NCI-H69 (cell line): Measurements from ENCODE around the gene WNT5A.

ENCODE experiments used
- DNase-seq: peaks from one replicate; lab custom pipeline; 2025; lab: John Stamatoyannopoulos, UW

The WNT5A gene

GRCh38 chr3:55505776-55506175, 18.7 kb upstream of the WNT5A start:
- DNase-seq, result peak; percentile 35

GRCh38 chr3:55505102-55505501, 18.0 kb upstream of the WNT5A start:
- peak; percentile 45 for DNase-seq

DNA sequence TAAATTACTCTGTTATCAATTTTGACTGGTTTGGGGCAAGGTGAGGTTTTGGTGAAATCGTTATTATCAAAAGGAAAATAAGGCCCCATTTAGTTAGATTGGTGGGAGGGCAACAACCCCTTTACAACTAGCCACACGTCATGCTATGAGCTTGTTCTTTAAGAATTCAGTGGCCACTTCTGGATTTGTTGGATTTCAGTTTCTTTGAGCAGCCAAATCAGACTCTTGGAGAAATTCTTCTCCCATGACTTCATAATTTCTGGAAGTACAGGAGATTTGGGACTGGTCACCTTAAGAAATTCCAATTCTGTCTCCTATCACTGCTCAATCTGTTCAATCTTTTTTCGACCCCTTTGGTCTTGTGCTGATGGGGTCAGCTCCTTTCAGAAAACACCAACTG, 14.8 kb upstream of the WNT5A start:
- DNase-seq, result no peak

GRCh38 chr3:55500555-55501330, 13.6 kb upstream of the WNT5A start:
- DNase-seq, result no peak

DNA sequence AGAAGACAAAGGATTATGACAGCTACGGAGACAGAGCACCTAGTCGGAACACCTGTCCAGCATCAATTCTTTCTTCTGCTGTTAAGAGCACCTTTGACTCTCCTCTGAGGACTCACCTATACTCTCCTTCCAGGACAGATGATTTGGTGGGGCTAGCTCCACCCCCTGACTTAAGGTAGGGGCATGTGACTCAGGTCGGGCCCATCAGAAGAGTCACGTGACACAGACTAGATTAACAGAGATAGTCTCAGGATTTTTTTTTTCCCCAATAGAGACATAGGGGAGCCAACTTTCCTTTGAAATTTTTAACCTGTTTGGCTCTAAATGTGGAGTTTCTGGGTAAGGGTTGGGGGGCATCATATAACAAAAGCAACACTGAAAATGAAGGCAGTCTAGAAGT, 11.4 kb upstream of the WNT5A start:
- no peak for DNase-seq

- no peak for DNase-seq
Observed at GRCh38 chr3:55497250-55497649, 10.1 kb upstream of the WNT5A start.

DNA sequence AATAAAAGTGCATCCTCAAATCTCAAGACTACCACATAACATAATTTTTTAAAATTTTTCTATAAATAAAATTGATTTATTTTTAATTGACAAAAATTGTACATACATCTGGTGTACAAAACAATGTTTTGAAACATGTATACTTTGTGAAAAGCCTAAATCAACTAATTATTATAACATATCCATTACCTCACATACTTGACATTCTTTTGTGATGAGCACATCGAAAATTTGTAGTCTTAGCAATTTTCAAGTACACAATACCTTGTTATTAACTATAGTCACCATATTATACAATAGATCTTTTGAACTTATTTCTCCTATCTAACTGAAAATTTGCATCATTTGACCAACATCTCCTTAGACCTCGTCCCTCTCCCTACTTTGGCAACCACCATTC, 7.9 kb upstream of the WNT5A start:
- no peak for DNase-seq

DNA sequence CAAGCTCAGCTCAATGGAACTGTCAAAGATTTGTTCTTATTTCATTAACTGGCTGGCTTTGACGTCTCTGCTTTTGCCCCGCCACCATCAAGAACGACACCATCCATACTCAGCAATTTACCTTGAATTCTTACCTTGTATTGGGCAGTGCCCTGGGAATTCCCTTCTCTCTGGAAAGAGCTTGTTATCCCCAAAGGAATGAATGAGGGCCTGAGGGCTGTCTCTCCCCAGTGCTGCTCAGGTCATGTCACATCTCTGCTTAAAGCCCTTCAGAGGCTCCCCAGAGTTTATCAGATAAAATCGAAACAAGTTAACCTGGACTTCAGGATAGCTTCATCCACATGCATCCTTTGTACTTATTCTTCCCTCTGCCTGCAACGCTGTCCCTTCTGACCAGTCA, 5.9 kb upstream of the WNT5A start:
- DNase-seq, result no peak

- peak; percentile 29 for DNase-seq
Observed at GRCh38 chr3:55491296-55491816, 4.2 kb upstream of the WNT5A start.

GRCh38 chr3:55490276-55490913, 3.3 kb upstream of the WNT5A start:
- peak; percentile 31 for DNase-seq

- DNase-seq, result peak; percentile 50
Observed at GRCh38 chr3:55489798-55490132, 2.7 kb upstream of the WNT5A start.

GRCh38 chr3:55488398-55489055, 1.4 kb upstream of the WNT5A start:
- peak; percentile 30 for DNase-seq

GRCh38 chr3:55487381-55488241, 505 bp upstream of the WNT5A start:
- peak; percentile 60 for DNase-seq

DNA sequence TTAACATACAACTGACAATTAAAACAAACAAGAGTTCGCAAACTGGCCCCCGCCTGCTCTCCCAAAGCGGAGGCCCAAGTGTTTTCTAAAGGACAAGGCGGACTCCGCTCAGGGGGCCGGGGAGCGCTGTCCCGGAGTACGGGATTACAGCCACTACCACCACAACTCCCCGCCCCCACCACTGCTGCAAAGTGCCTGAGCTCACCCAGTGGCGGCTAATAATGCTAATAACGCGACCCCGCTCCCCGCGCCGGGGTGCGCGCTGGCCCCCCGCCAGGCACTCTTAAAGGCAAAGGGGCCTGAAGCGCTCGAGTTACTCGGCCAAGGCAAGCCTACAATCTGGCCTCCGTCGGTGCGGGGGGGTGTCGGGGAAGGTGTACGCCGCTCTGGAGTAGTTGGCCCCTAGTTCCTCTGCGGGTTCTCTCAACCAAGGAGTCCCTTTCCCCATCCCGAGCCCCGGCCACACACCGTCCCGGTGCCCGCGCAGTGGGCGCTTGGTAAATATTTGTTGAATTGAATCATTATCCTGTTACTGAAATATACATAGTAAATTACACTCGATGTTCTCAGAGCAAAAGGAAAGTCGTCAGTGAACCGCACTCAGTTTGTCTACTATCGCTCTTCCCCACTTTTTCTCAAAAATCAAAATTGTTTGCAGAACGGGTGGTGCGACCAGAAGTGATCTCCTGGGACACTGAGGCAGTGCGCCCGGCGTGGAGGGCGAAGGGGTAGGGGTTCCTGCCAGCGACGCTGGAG, 827 bp downstream of the WNT5A start:
- DNase-seq, result peak; percentile 54

DNA sequence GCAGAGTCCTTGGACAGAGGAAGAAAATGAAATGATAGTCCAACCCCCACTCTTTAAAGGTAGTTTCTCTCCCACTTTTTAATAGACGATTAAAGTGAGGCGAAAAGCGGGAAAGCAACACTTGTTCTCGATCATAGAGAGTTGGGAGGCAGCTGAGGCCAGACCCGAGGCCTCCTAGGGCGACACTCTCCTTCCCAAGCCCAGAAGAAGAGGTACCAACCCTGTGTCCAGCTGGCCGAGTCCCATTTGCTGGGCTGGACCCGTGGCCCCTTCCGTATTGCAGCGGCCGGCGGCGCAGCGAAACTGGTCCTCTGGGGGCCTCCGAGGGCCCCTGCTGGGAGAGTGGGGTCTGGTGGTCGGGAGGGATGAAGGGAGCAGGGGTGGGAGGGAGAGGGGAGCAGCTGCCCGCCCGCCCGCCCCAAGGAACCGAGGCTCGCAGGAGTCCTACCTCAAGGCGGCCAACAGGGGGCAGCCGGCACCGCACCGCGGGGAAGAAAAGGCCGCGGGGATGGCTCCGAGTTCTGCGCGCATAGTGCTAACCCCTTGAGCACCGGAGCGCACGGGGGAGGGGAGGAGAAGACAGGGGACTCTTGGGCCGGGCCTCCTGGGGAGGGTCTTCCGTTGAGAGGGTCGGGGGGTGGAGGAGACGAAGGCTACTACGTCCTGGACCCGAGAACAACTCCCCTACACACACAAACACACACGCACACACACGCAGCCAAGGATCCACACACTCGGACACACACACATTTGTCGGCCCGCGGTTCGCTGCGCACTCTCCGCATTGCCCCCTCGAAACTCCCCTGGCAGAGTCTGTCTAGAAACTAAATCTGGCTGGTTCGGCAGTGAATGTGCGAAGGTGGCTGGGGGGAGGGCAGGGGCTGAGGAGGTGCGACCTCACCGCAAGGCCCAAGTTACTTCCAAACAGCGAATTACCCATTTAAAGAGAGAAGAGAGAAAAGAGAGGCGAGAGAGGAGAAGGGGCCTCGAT, 2.0 kb downstream of the WNT5A start:
- peak; percentile 77 for DNase-seq

DNA sequence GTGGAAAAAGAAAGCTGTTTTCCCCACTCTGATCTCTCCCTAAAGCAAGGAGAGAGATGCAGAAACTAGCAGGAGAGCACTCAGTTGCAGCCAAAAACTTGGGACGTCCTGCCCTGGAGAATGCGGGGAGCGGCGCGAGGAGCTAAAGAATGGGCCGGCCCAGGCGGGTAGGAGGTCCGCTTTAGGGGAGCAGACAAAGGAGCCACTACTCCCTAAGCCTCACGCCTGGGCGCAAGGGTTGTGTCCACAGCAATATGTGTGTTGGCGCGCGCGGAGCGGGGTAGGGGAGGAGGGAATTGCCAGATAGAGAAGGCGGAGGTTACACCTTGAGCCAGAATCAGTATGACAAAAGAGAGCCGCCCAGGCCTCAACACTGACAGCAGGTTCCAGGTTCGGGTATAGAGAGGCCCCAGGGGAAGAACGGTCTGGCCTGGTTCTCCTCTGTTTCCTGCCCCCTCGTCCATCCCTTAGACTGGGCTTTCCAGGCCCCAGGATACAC, 2.9 kb downstream of the WNT5A start:
- no peak for DNase-seq

DNA sequence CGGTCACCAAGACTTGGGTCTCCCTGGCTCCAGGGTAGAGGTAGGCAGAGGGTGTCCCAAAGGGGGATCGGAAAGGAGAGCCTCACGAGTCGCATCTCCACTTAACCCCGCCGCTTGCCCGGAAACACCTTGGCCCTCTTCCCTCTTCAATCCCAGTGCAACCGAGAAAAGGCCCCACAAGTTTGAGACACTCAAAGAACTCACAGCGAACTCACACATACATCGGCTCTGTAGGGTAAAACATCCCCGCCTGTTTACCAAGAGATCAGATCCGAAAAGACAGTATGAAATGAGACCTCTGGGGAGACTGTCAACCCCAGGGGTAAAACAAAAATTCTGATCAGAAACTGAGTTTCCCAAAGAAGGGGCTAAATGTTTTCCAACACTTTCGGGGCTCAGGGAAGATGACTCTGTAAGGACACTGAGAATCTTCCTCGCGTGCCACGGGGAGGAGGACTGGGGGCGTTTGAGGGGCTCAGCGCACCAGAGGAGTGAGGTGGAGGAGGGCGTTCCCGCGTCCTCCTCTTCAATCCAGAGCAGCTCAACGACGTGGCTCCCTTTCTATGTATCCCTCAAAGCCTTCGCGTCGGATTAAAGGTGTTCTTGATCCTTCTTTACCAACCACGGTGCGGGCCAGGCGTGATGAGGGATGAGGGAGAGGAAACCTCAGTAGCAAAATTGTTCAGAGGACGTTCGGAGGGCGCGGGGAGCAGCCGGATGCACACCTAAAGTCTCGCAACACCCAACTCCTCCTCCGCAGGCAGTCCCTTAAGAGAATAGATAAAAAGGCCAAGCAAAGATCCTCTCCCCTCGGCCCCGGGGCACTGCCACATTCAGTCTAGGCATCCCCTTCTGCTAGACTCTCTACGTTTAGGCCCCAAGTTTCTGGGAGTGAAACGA, 3.7 kb downstream of the WNT5A start:
- no peak for DNase-seq

DNA sequence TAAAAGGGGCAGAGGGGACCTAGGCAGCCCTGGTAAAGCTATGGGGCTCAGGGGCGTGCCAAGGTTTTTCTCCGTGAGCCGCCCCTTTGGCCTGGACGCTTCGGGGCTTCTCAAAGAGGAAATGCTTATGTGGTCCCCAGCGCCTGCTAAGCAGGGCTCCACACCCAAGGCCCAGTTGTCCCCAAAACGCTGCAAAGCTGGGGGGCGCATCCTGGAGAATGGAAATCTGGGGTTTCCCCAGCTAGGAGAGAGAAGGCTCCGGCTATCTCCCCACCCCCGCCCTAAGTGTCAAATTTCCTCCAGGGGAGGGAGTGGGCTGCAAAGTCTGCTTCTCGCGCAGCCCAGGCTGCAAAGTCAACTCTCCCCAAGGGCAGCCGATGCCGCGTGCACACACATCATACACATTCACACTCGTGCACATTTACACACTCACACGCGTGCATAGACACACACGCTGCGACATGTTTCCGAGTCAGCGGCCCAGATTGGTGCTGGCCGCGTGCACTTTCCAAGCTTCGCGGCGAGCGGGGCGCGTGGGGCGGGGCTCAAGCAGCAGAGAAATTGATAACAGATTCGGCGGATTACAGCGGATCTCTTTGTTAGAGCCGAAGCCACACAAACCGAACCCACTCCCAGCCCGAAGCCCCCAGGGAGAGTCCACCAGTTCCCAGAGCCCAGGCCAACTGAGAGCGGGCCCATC, 4.5 kb downstream of the WNT5A start:
- no peak for DNase-seq
